Astrocyte (in vitro differentiated cells and primary cell): Measurements from ENCODE around the gene RPH3AL. TPM values are rescaled to one million over a fixed set of nuclear protein-coding genes. Genes with fewer than 3 reads are reported as not detected.
"Not testable (repeated sequence)": the region's sequence is repeated elsewhere in the genome, so short reads cannot be mapped to it uniquely, and the experiment has no call there.

Source experiments
- DNase-seq: peaks from one replicate; pipeline ENCODE4 v3.0.0-alpha.2; 2010; ENCODE audit warnings: low read depth
- FAIRE-seq: peaks from 2 replicates; lab custom pipeline; 2011; peaks lifted over from hg19 to GRCh38; lab: Jason Lieb, UNC
- H2AFZ ChIP-seq: 2 replicates; pipeline ENCODE4 v1.6.0; 2012; ENCODE audit warnings: low read depth, low read length, inconsistent platforms
- H3K27ac ChIP-seq: 2 replicates; pipeline ENCODE4 v1.5.1; 2011; ENCODE audit warnings: low read depth, low read length, inconsistent platforms
- H3K27me3 ChIP-seq: 2 replicates; pipeline ENCODE4 v1.6.0; 2011; ENCODE audit warnings: low read length, inconsistent platforms; ENCODE audit not compliant: insufficient read depth
- H3K36me3 ChIP-seq: 2 replicates; pipeline ENCODE4 v1.5.1; 2011; ENCODE audit warnings: low read length, inconsistent platforms; ENCODE audit not compliant: insufficient read depth
- H3K4me1 ChIP-seq: 2 replicates; pipeline ENCODE4 v1.5.1; 2011; ENCODE audit warnings: low read length, inconsistent platforms; ENCODE audit not compliant: insufficient read depth
- H3K4me2 ChIP-seq: 2 replicates; pipeline ENCODE4 v1.6.0; 2012; ENCODE audit warnings: low read length, inconsistent platforms
- H3K4me3 ChIP-seq: 2 replicates; pipeline ENCODE4 v1.5.1; 2011; ENCODE audit warnings: low read depth, mild to moderate bottlenecking, low read length, inconsistent platforms; ENCODE audit not compliant: insufficient read depth
- H3K79me2 ChIP-seq: 2 replicates; pipeline ENCODE4 v1.6.0; 2012; ENCODE audit warnings: mild to moderate bottlenecking, low read length, inconsistent platforms; ENCODE audit not compliant: insufficient read depth
- H3K9ac ChIP-seq: 2 replicates; pipeline ENCODE4 v1.6.0; 2012; ENCODE audit warnings: mild to moderate bottlenecking, low read length, inconsistent platforms
- H3K9me3 ChIP-seq: 2 replicates; pipeline ENCODE4 v1.5.1; 2012; ENCODE audit warnings: low read depth, mild to moderate bottlenecking, low read length, inconsistent platforms; ENCODE audit not compliant: insufficient read depth
- H4K20me1 ChIP-seq: 2 replicates; pipeline ENCODE4 v1.6.0; 2012; ENCODE audit warnings: low read length, inconsistent platforms; ENCODE audit not compliant: insufficient read depth
- H3K27ac Mint-ChIP-seq: one replicate; pipeline ENCODE4 v1.8.0; 2021; ENCODE audit warnings: mild to moderate bottlenecking, mixed read lengths; ENCODE audit not compliant: unreplicated experiment
- H3K27me3 Mint-ChIP-seq: one replicate; pipeline ENCODE4 v1.8.0; 2021; ENCODE audit warnings: low read depth, mixed read lengths; ENCODE audit not compliant: unreplicated experiment
- H3K36me3 Mint-ChIP-seq: one replicate; pipeline ENCODE4 v1.8.0; 2021; ENCODE audit warnings: low read depth, mixed read lengths; ENCODE audit not compliant: unreplicated experiment
- H3K4me1 Mint-ChIP-seq: one replicate; pipeline ENCODE4 v1.8.0; 2021; ENCODE audit warnings: low read depth, mixed read lengths; ENCODE audit not compliant: unreplicated experiment
- H3K4me3 Mint-ChIP-seq: one replicate; pipeline ENCODE4 v1.8.0; 2021; ENCODE audit warnings: mild to moderate bottlenecking, moderate library complexity, mixed read lengths; ENCODE audit not compliant: unreplicated experiment
- H3K9me3 Mint-ChIP-seq: one replicate; pipeline ENCODE4 v1.8.0; 2021; ENCODE audit warnings: mild to moderate bottlenecking, mixed read lengths; ENCODE audit not compliant: unreplicated experiment
- EZH2 ChIP-seq: IDR thresholded peaks from 2 replicates; pipeline ENCODE4 v1.6.1; 2012; ENCODE audit warnings: mild to moderate bottlenecking, low read length, inconsistent platforms; ENCODE audit not compliant: insufficient read depth
- total RNA-seq: library from RNA; stranded (reverse); gene quantifications from 2 replicates; pipeline ENCODE4 v1.2.1, GENCODE V29; 2021
- TF ChIP-seq, protein P1 (sequence below): IDR thresholded peaks from 2 replicates; pipeline ENCODE4 v1.5.1; 2011; ENCODE audit warnings: low read depth, mild to moderate bottlenecking, inconsistent platforms, low read length, moderate library complexity; ENCODE audit not compliant: insufficient read depth

Gene RPH3AL
- total RNA-seq, 1 donor from 2014 or later: 3.7 TPM

DNA sequence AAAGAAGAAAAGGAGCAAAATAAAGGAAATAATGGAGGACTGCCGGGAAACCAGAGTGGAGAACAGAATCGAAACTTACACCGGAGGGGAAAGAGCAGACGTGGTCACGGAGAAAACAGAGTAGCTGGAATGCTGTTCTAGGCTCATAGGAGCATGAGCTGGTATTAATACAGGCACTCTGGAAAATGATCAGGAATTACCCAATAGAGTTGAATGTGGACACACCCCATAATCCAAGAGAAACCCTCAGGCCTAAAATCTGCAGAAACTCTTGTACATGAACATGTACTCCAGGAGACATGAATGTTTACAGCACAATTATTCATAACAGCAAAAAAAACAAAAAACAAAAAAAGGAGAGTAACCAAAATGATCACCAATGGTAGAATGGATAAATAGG is 77.7 kb downstream of the RPH3AL start:
- Mint-ChIP-seq H3K27me3 (peaks cover 15% of the 10 kb centered on the region), H3K9me3 (peaks cover 4% of the 10 kb centered on the region), H3K27ac (no peak overlapping the region), H3K4me3 (no peak overlapping the region), H3K36me3 (no peaks in the 10 kb centered on the region), H3K4me1 (peaks cover 2% of the 10 kb centered on the region)
- no peak overlapping the region for H2AFZ ChIP-seq
- FAIRE-seq (no peak), DNase-seq (no peak)
- no peaks in the 10 kb centered on the region for H3K36me3 ChIP-seq
- H3K4me3 ChIP-seq: no peak overlapping the region
- H3K79me2 ChIP-seq: no peaks in the 10 kb centered on the region
- no peak overlapping the region for H3K9ac ChIP-seq
- H3K4me2 ChIP-seq: no peak overlapping the region
- H3K27me3 ChIP-seq: peaks cover 6% of the 10 kb centered on the region
- H3K9me3 ChIP-seq: no peaks in the 10 kb centered on the region
- H3K27ac ChIP-seq: no peak overlapping the region
- H4K20me1 ChIP-seq: no peaks in the 10 kb centered on the region
- TF ChIP-seq, protein P1, sequence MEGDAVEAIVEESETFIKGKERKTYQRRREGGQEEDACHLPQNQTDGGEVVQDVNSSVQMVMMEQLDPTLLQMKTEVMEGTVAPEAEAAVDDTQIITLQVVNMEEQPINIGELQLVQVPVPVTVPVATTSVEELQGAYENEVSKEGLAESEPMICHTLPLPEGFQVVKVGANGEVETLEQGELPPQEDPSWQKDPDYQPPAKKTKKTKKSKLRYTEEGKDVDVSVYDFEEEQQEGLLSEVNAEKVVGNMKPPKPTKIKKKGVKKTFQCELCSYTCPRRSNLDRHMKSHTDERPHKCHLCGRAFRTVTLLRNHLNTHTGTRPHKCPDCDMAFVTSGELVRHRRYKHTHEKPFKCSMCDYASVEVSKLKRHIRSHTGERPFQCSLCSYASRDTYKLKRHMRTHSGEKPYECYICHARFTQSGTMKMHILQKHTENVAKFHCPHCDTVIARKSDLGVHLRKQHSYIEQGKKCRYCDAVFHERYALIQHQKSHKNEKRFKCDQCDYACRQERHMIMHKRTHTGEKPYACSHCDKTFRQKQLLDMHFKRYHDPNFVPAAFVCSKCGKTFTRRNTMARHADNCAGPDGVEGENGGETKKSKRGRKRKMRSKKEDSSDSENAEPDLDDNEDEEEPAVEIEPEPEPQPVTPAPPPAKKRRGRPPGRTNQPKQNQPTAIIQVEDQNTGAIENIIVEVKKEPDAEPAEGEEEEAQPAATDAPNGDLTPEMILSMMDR: no peak
- TF ChIP-seq EZH2: no peak
- no peaks in the 10 kb centered on the region for H3K4me1 ChIP-seq

DNA sequence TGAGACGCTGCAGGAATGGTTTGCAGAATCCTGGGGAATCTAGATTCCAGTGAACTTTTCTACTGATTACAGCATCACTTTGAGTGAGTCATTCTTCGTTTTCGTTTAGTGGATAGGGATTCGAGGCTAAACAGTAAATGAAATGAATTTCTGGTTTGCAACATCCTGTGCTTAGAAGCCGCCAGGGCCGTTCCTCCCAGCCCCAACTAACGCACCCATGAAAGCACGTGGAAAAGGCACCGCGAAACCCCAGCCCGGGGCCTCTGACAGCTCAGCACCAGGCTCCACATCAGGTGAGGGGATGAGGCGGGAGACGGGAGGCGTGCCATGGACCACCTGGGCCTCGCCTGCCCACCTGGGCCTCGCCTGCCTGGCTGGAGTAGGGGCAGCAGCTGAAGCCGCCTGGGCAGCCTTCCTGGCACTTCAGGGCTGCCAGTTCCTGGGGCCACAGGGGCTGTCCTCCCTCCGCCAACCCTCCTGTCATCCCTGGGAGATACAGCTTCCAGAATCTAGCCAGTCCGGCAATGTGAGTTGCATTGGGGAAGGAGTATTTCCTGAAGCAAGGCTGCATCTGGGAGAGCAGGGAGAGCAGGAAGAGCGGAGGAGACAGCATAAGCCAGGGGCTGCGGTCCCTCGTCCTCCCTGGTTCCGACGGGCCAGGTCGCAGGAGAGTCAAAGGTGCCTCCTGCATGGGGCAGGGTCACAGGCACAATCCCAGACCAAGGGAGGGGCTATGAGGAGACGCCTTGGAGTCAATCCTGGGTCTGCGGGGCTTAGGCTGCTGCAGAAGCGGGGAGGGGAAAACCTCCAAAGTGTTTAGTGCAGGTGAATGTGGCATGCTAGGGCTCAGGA is 78.4 kb downstream of the RPH3AL start:
- no peak for DNase-seq

DNA sequence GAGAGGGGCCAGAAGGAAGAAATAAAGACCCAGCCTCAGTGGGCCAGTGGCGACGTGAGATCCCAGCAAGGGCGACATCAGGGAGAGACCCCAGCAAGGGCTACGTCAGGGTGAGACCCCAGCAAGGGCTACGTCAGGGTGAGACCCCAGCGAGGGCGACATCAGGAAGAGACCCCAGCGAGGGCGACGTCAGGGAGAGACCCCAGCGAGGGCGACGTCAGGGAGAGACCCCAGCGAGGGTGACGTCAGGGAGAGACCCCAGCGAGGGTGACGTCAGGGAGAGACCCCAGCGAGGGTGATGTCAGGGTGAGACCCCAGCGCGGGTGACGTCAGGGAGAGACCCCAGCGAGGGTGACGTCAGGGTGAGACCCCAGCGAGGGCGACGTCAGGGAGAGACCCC is 79.8 kb downstream of the RPH3AL start:
- H4K20me1 ChIP-seq, H3K4me1 ChIP-seq, H3K36me3 Mint-ChIP-seq, H3K79me2 ChIP-seq, H3K36me3 ChIP-seq, H3K27me3 ChIP-seq, H3K4me3 Mint-ChIP-seq, H2AFZ ChIP-seq, FAIRE-seq, H3K9me3 Mint-ChIP-seq, H3K4me2 ChIP-seq, DNase-seq, H3K4me3 ChIP-seq, H3K27ac Mint-ChIP-seq, H3K9me3 ChIP-seq, H3K9ac ChIP-seq, H3K4me1 Mint-ChIP-seq, H3K27ac ChIP-seq: not testable (repeated sequence)
- peaks cover 15% of the 10 kb centered on the region for H3K27me3 Mint-ChIP-seq

More for the DNA sequence above, 78.4 kb downstream of the RPH3AL start:
- TF ChIP-seq, protein P1: no peak
- no peak for TF ChIP-seq EZH2
- no peak for FAIRE-seq
- Mint-ChIP-seq H3K4me3 (no peak overlapping the region), H3K27me3 (peaks cover 15% of the 10 kb centered on the region), H3K36me3 (no peaks in the 10 kb centered on the region), H3K9me3 (peaks cover 3% of the 10 kb centered on the region), H3K27ac (no peak overlapping the region), H3K4me1 (peaks cover 2% of the 10 kb centered on the region)
- peaks cover 2% of the 10 kb centered on the region for H3K27me3 ChIP-seq
- no peak overlapping the region for H3K4me2 ChIP-seq
- H3K4me3 ChIP-seq: no peak overlapping the region
- H2AFZ ChIP-seq: no peak overlapping the region
- H3K9me3 ChIP-seq: no peaks in the 10 kb centered on the region
- no peaks in the 10 kb centered on the region for H3K79me2 ChIP-seq
- no peaks in the 10 kb centered on the region for H3K36me3 ChIP-seq
- H3K27ac ChIP-seq: no peak overlapping the region
- no peaks in the 10 kb centered on the region for H4K20me1 ChIP-seq
- H3K4me1 ChIP-seq: no peaks in the 10 kb centered on the region
- no peak overlapping the region for H3K9ac ChIP-seq

DNA sequence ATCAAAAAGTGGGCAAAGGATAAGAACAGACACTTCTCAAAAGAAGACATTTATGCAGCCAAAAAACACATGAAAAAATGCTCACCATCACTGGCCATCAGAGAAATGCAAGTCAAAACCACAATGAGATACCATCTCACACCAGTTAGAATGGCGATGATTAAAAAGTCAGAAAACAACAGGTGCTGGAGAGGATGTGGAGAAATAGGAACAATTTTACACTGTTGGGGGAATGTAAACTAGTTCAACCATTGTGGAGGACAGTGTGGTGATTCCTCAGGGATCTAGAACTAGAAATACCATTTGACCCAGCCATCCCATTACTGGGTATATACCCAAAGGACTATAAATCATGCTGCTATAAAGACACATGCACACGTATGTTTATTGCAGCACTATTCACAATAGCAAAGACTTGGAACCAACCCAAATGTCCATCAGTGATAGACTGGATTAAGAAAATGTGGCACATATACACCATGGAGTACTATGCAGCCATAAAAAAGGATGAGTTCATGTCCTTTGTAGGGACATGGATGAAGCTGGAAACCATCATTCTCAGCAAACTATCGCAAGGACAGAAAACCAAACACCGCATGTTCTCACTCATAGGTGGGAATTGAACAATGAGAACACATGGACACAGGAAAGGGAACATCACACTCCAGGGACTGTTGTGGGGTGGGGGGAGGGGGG is 80.5 kb downstream of the RPH3AL start:
- H3K4me2 ChIP-seq, H3K36me3 ChIP-seq, H3K27me3 ChIP-seq, H3K9me3 ChIP-seq, H3K4me3 ChIP-seq, H3K79me2 ChIP-seq, H3K27ac ChIP-seq, H2AFZ ChIP-seq, FAIRE-seq, H3K9ac ChIP-seq, H3K4me1 Mint-ChIP-seq, H3K4me1 ChIP-seq, H3K36me3 Mint-ChIP-seq, H3K9me3 Mint-ChIP-seq, H3K27ac Mint-ChIP-seq, H3K4me3 Mint-ChIP-seq, DNase-seq, H4K20me1 ChIP-seq: not testable (repeated sequence)
- H3K27me3 Mint-ChIP-seq: peaks cover 22% of the 10 kb centered on the region
